Colonic mucosa (tissue), 4 donors: ENCODE results near the gene TPMT. TPM values are rescaled to one million over a fixed set of nuclear protein-coding genes. Genes with fewer than 3 reads are reported as not detected.

Experiments used
- DNase-seq: peaks from one replicate; pipeline ENCODE4 v3.0.0-alpha.2; 2020
- H3K27ac ChIP-seq: fragments of 200-600 bp; one replicate; pipeline ENCODE4 v1.8.0; 2021
- H3K27me3 ChIP-seq: fragments of 200-600 bp; one replicate; pipeline ENCODE4 v1.8.0; 2021
- H3K36me3 ChIP-seq: fragments of 200-600 bp; one replicate; pipeline ENCODE4 v1.8.0; 2021
- H3K4me1 ChIP-seq: fragments of 200-600 bp; one replicate; pipeline ENCODE4 v1.8.0; 2021; ENCODE audit warnings: mild to moderate bottlenecking
- H3K4me3 ChIP-seq: fragments of 200-600 bp; one replicate; pipeline ENCODE4 v1.8.0; 2021
- H3K9ac ChIP-seq, 2 donors: one replicate each; pipeline ENCODE4 v1.7.0; 2013; ENCODE audit warnings: control low read depth in 2 of 2, low read depth in 2 of 2, low read length in 2 of 2
- H3K9me3 ChIP-seq: fragments of 200-600 bp; one replicate; pipeline ENCODE4 v1.8.0; 2021
- intact Hi-C: fragments of 100-400 bp; cut with DNase I; formaldehyde crosslinking; loops from one replicate; pipeline ENCODE4 v1.14.1; 2022
- total RNA-seq, 2 donors: library from RNA; stranded (reverse); fragmentation: NEBNext Ultra II Directional in 1 of 2; extraction: Animal tissue kit (Norgen Biotek cat#: 25700) in 1 of 2; gene quantifications; one replicate each; pipeline ENCODE4 v1.2.1, GENCODE V29; 2021
- TF ChIP-seq, protein P1 (sequence below): fragments of 200-600 bp; IDR thresholded peaks from one replicate; pipeline ENCODE4 v1.8.0; 2022; ENCODE audit warnings: antibody characterized with exemption, mild to moderate bottlenecking
- donor health status: healthy.
- donor health status: DM: no; HTN: no; CAD: no.
- donor health status: DM: no; HTN: no; CAD: no.

The TPMT gene
- total RNA-seq, 2 donors from 2014 or later, result 51.1 to 52.5 TPM

DNA sequence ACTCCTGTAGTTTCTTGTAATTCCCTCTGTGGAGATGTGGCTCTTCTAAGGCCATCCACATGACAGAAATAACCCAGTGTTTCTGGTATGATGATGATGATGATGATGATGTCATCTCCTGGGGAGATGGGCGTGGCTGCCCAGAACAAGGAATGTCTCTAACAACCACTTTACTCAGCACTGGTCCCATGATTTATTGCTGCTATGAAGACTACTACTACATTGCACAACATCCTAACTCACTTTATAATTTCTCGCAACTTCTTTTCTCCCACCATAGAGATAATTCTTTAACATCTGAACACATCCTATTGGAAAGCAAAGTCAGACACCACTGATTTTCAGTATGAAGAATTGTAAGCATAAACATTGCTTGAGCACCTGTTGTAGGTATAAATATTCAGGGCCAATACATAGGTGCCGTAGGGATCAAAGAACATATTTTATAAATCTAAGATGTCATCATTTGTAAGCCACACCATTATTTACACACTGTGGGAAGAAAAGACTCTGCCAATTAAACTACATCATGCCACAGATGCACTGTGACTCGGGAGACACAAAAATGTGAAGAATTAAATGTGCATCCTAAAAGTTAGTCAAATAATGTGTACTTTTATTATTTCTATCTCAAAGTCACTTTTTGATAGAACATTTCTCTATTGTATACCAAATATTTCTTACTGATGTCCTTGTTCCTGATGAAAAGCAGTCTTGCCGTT, 6.4 kb downstream of the TPMT start:
- H3K27me3 ChIP-seq, result no peaks in the 10 kb centered on the region
- peaks cover 4% of the 10 kb centered on the region for H3K4me1 ChIP-seq
- H3K4me3 ChIP-seq, result no peak overlapping the region
- H3K9me3 ChIP-seq, result no peaks in the 10 kb centered on the region
- intact Hi-C loops, result no loop called here
- peak overlapping the region; percentile 68 for H3K27ac ChIP-seq
- peak; percentile 78 for DNase-seq
- TF ChIP-seq, protein P1, sequence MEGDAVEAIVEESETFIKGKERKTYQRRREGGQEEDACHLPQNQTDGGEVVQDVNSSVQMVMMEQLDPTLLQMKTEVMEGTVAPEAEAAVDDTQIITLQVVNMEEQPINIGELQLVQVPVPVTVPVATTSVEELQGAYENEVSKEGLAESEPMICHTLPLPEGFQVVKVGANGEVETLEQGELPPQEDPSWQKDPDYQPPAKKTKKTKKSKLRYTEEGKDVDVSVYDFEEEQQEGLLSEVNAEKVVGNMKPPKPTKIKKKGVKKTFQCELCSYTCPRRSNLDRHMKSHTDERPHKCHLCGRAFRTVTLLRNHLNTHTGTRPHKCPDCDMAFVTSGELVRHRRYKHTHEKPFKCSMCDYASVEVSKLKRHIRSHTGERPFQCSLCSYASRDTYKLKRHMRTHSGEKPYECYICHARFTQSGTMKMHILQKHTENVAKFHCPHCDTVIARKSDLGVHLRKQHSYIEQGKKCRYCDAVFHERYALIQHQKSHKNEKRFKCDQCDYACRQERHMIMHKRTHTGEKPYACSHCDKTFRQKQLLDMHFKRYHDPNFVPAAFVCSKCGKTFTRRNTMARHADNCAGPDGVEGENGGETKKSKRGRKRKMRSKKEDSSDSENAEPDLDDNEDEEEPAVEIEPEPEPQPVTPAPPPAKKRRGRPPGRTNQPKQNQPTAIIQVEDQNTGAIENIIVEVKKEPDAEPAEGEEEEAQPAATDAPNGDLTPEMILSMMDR, result no peak
- no peaks in the 10 kb centered on the region for H3K36me3 ChIP-seq
- H3K9ac ChIP-seq, result no peak overlapping the region

GRCh38 chr6:18147616-18148015, 7.3 kb downstream of the TPMT start:
- H3K4me1 ChIP-seq, result no peaks in the 10 kb centered on the region
- H3K27ac ChIP-seq, result peak overlapping the region; percentile 68
- H3K9me3 ChIP-seq, result no peaks in the 10 kb centered on the region
- no peaks in the 10 kb centered on the region for H3K36me3 ChIP-seq
- TF ChIP-seq, protein P1, result no peak
- DNase-seq, result no peak
- no peak overlapping the region for H3K9ac ChIP-seq
- intact Hi-C loops, result no loop called here
- H3K27me3 ChIP-seq, result no peaks in the 10 kb centered on the region
- no peak overlapping the region for H3K4me3 ChIP-seq

DNA sequence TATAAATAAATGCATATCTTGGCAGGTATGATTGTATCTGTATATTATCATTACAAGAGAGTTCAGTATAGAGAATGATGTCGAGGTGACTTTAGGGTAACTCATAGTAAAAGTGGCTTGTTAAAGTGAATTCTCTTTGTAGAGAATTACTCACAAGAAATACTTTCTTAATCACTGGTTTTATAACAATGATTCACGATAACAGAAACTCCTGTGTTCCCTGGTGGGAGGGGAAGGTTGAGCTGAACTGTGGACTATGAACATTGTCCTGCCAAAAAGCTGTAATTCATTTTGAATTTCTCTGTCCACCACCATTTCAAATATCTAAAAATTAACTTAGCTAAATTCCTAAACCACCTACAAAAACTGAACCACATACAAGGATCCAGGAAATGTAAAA, 7.7 kb downstream of the TPMT start:
- H3K4me1 ChIP-seq, result no peaks in the 10 kb centered on the region
- intact Hi-C loops, result no loop called here
- H3K27ac ChIP-seq, result peak overlapping the region; percentile 68
- H3K4me3 ChIP-seq, result no peak overlapping the region
- H3K36me3 ChIP-seq, result no peaks in the 10 kb centered on the region
- H3K9ac ChIP-seq, result peak overlapping the region in 1 of 2 donors; percentile 34
- no peaks in the 10 kb centered on the region for H3K27me3 ChIP-seq
- TF ChIP-seq, protein P1, result no peak
- DNase-seq, result peak; percentile 37
- H3K9me3 ChIP-seq, result no peaks in the 10 kb centered on the region

DNA sequence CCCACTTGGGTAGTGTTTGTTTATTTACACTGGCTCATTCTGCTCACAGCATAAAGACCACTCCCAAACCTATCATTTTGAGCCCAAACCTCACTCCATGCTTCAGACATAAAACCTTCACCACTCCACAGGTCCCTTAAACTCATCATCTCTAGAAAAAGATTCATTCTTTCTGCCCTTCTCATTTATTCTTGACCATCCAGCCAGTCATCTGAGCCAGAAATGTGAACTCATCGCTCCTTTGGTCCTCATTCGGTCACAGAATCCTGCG, 12.4 kb downstream of the TPMT start:
- TF ChIP-seq, protein P1, result no peak
- Histone ChIP-seq H3K27me3 (no peaks in the 10 kb centered on the region), H3K9ac (no peak overlapping the region), H3K36me3 (no peaks in the 10 kb centered on the region), H3K4me3 (no peak overlapping the region), H3K9me3 (no peaks in the 10 kb centered on the region), H3K27ac (no peak overlapping the region), H3K4me1 (peaks cover 3% of the 10 kb centered on the region)
- intact Hi-C loops, result no loop called here
- DNase-seq, result no peak

- Histone ChIP-seq H3K27ac (no peak overlapping the region), H3K4me3 (no peak overlapping the region), H3K9ac (no peak overlapping the region), H3K9me3 (no peaks in the 10 kb centered on the region), H3K36me3 (no peaks in the 10 kb centered on the region), H3K27me3 (no peaks in the 10 kb centered on the region), H3K4me1 (peaks cover 3% of the 10 kb centered on the region)
- intact Hi-C loops, result no loop called here
- DNase-seq, result peak; percentile 40
- TF ChIP-seq, protein P1, result no peak
Measured at GRCh38 chr6:18141805-18142590, 12.9 kb downstream of the TPMT start.
